Sigmoid colon (tissue), 4 donors: Measurements from ENCODE around the gene GEMIN4.

Experiments
- EP300 ChIP-seq, 4 donors: sonication (generic); formaldehyde crosslinking; IDR thresholded peaks; one replicate each; pipeline ENCODE4 v1.6.1; 2017; ENCODE audit warnings: antibody characterized with exemption in 4 of 4
- POLR2A ChIP-seq, 2 donors: fragments of 450-650 bp; IDR thresholded peaks; one replicate each; pipeline ENCODE4 v1.6.1; 2016; ENCODE audit warnings: antibody characterized with exemption in 2 of 2, mild to moderate bottlenecking in 2 of 2, moderate library complexity in 2 of 2
- POLR2AphosphoS5 ChIP-seq, 4 donors: sonication (generic); formaldehyde crosslinking; IDR thresholded peaks; one replicate each; pipeline ENCODE4 v1.6.1; 2017; ENCODE audit warnings: antibody characterized with exemption in 4 of 4
- TF ChIP-seq, protein P1 (sequence below), 4 experiments: fragments of 450-650 bp in 3 of 4; fragments of 200-600 bp in 1 of 4; IDR thresholded peaks; one replicate each; pipeline ENCODE4 v1.5.1; 2016 to 2019; ENCODE audit warnings: antibody characterized with exemption in 4 of 4, mild to moderate bottlenecking in 3 of 4, moderate library complexity in 2 of 4

DNA sequence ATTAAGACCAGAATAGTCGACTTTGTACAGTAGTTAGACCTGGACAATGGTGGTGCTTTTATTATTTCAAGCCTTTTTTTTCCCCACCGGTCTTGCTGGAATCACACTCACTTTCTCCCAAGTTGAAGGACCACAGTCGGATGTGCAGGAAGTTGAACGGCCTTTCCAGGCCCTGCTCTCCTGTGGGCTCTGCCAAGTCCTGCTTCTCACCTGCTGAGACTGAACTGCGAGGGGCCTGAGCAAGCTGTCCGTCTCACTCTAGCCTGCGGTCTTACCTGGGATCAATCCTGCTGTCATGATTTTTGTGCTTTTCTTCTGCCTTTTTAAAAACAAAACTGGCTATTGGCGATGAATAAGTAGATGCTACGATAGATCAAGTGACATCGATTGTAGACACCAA lies 18.3 kb downstream of the GEMIN4 start:
- no peak for TF ChIP-seq EP300 (IDR thresholded peaks at IDR 0.05)
- TF ChIP-seq, protein P1, sequence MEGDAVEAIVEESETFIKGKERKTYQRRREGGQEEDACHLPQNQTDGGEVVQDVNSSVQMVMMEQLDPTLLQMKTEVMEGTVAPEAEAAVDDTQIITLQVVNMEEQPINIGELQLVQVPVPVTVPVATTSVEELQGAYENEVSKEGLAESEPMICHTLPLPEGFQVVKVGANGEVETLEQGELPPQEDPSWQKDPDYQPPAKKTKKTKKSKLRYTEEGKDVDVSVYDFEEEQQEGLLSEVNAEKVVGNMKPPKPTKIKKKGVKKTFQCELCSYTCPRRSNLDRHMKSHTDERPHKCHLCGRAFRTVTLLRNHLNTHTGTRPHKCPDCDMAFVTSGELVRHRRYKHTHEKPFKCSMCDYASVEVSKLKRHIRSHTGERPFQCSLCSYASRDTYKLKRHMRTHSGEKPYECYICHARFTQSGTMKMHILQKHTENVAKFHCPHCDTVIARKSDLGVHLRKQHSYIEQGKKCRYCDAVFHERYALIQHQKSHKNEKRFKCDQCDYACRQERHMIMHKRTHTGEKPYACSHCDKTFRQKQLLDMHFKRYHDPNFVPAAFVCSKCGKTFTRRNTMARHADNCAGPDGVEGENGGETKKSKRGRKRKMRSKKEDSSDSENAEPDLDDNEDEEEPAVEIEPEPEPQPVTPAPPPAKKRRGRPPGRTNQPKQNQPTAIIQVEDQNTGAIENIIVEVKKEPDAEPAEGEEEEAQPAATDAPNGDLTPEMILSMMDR (IDR thresholded peaks at IDR 0.05), result no peak
- TF ChIP-seq POLR2A (IDR thresholded peaks at IDR 0.05), result no peak
- no peak for TF ChIP-seq POLR2AphosphoS5 (IDR thresholded peaks at IDR 0.05)
